HepG2 (cell line): ENCODE data around the gene GIPC1. TPM values are rescaled to one million over a fixed set of nuclear protein-coding genes. Genes with fewer than 3 reads are reported as not detected.

Source experiments
- BCL6 ChIP-seq: IDR thresholded peaks from 2 replicates; pipeline ENCODE4 v1.6.1; 2016; ENCODE audit warnings: missing genetic modification reagents, missing compliant biosample characterization
- CHCHD3 ChIP-seq: sonication (generic); formaldehyde crosslinking; IDR thresholded peaks from 2 replicates; pipeline ENCODE4 v1.8.0; 2022; ENCODE audit warnings: mild to moderate bottlenecking, missing genetic modification reagents, moderate library complexity
- GTF2F1 ChIP-seq: fragments of 150-350 bp; IDR thresholded peaks from 2 replicates; pipeline ENCODE4 v1.6.1; 2014; ENCODE audit warnings: low read length
- KDM3A ChIP-seq: IDR thresholded peaks from 2 replicates; pipeline ENCODE4 v1.6.1; 2018; ENCODE audit warnings: low read depth, missing compliant biosample characterization
- KLF16 ChIP-seq, 2 experiments: sonication (generic) in 1 of 2; formaldehyde crosslinking in 1 of 2; IDR thresholded peaks; 2 replicates each; pipeline versions ENCODE4 v1.6.1 to v1.8.0; 2016 to 2023; ENCODE audit warnings: missing genetic modification reagents in 2 of 2, missing compliant biosample characterization in 1 of 2
- MEIS2 ChIP-seq: sonication (generic); formaldehyde crosslinking; IDR thresholded peaks from 2 replicates; pipeline ENCODE4 v1.9.0; 2021; ENCODE audit warnings: mild to moderate bottlenecking, missing genetic modification reagents
- MTA1 ChIP-seq: sonication (generic); formaldehyde crosslinking; IDR thresholded peaks from 2 replicates; pipeline ENCODE4 v1.4.0; 2020; ENCODE audit warnings: missing genetic modification reagents, mild to moderate bottlenecking, borderline replicate concordance
- NCOA1 ChIP-seq: sonication (generic); formaldehyde crosslinking; IDR thresholded peaks from 2 replicates; pipeline ENCODE4 v1.9.0; 2021; ENCODE audit warnings: missing genetic modification reagents
- RBM39 ChIP-seq: fragments of 200-400 bp; formaldehyde crosslinking; IDR thresholded peaks from one replicate; pipeline ENCODE4 v1.6.1; 2018; ENCODE audit warnings: antibody characterized with exemption, mild to moderate bottlenecking, low read depth, low read length; ENCODE audit not compliant: poor library complexity, severe bottlenecking
- RNF2 ChIP-seq: fragments of 450-650 bp; conservative IDR thresholded peaks from 2 replicates; pipeline ENCODE4 v1.6.1; 2016; ENCODE audit warnings: low read depth
- RXRB ChIP-seq: IDR thresholded peaks from 2 replicates; pipeline ENCODE4 v1.6.1; 2016; ENCODE audit warnings: borderline replicate concordance, missing genetic modification reagents, missing compliant biosample characterization
- SMAD3 ChIP-seq: sonication (generic); formaldehyde crosslinking; IDR thresholded peaks from 2 replicates; pipeline ENCODE4 v1.4.0; 2020; ENCODE audit warnings: missing genetic modification reagents
- SOX13 ChIP-seq, 3 experiments: fragments of 450-650 bp in 1 of 3; sonication (generic) in 1 of 3; formaldehyde crosslinking in 1 of 3; IDR thresholded peaks in 2 of 3; conservative IDR thresholded peaks in 1 of 3; 2 replicates each; pipeline versions ENCODE4 v1.5.0 to v1.6.1; 2016 to 2020; ENCODE audit warnings: antibody characterized with exemption in 1 of 3, mild to moderate bottlenecking in 1 of 3, missing compliant biosample characterization in 1 of 3, missing genetic modification reagents in 1 of 3, moderate library complexity in 1 of 3
- TEAD3 ChIP-seq: optimal IDR thresholded peaks from 2 replicates; pipeline ENCODE3; 2016; ENCODE audit warnings: borderline replicate concordance
- ZNF121 ChIP-seq: sonication (generic); formaldehyde crosslinking; IDR thresholded peaks from 2 replicates; pipeline ENCODE4 v1.5.0; 2020; ENCODE audit warnings: mild to moderate bottlenecking, missing genetic modification reagents
- ZNF143 ChIP-seq: sonication (generic); formaldehyde crosslinking; IDR thresholded peaks from 2 replicates; pipeline ENCODE4 v1.4.0; 2020; ENCODE audit warnings: missing genetic modification reagents
- ZNF776 ChIP-seq: sonication (generic); formaldehyde crosslinking; IDR thresholded peaks from 2 replicates; pipeline ENCODE4 v1.4.0; 2020; ENCODE audit warnings: mild to moderate bottlenecking, missing genetic modification reagents
- ZNF788 ChIP-seq: sonication (generic); formaldehyde crosslinking; IDR thresholded peaks from 2 replicates; pipeline ENCODE4 v1.5.0; 2020; ENCODE audit warnings: mild to moderate bottlenecking, missing genetic modification reagents, borderline replicate concordance
- polyA plus RNA-seq, 8 experiments: library from polyadenylated mRNA; depleted of rRNA in 3 of 8; stranded (reverse) in 7 of 8; unstranded in 1 of 8; fragments of >200 nt; fragmentation: Illumina TruSeq in 4 of 8; extraction: Trizol in 4 of 8; gene quantifications; 2 replicates each; pipeline versions ENCODE4 v1.2.1 to v1.2.3, GENCODE V29; 2011 to 2016; ENCODE audit warnings: low read depth in 4 of 8, missing spikeins in 1 of 8, mixed read lengths in 1 of 8; ENCODE audit not compliant: insufficient read depth in 1 of 8
- total RNA-seq, 5 experiments: library from RNA; depleted of rRNA; stranded (reverse); fragments of >200 nt; fragmentation: Illumina TruSeq; extraction: Trizol; gene quantifications; 2 replicates each; pipeline ENCODE4 v1.2.3, GENCODE V29; 2016; ENCODE audit warnings: low read depth in 1 of 5
- TF ChIP-seq, protein P1 (sequence below): sonication (generic); formaldehyde crosslinking; IDR thresholded peaks from 2 replicates; pipeline ENCODE4 v1.5.1; 2020; ENCODE audit warnings: missing genetic modification reagents, mild to moderate bottlenecking, borderline replicate concordance
- TF ChIP-seq, protein P2 (sequence below): sonication (generic); formaldehyde crosslinking; conservative IDR thresholded peaks from 2 replicates; pipeline ENCODE4 v1.5.0; 2020; ENCODE audit warnings: missing genetic modification reagents
- TF ChIP-seq, protein P3 (sequence below): sonication (generic); formaldehyde crosslinking; IDR thresholded peaks from 2 replicates; pipeline ENCODE4 v1.8.0; 2022; ENCODE audit warnings: mild to moderate bottlenecking, missing genetic modification reagents; ENCODE audit not compliant: insufficient replicate concordance
- TF ChIP-seq, protein P4 (sequence below): sonication (generic); formaldehyde crosslinking; IDR thresholded peaks from 2 replicates; pipeline ENCODE4 v1.4.0; 2020; ENCODE audit warnings: mild to moderate bottlenecking, missing genetic modification reagents
- TF ChIP-seq, protein P5 (sequence below): sonication (generic); formaldehyde crosslinking; IDR thresholded peaks from 2 replicates; pipeline ENCODE4 v1.5.1; 2020; ENCODE audit warnings: missing genetic modification reagents, mild to moderate bottlenecking, borderline replicate concordance

The GIPC1 gene
- total and polyA plus RNA-seq, 2 of the 13 experiments (the other 11 are each of a cell fraction or from before 2014, with no cell fraction given): 27.1 to 48.1 TPM

DNA sequence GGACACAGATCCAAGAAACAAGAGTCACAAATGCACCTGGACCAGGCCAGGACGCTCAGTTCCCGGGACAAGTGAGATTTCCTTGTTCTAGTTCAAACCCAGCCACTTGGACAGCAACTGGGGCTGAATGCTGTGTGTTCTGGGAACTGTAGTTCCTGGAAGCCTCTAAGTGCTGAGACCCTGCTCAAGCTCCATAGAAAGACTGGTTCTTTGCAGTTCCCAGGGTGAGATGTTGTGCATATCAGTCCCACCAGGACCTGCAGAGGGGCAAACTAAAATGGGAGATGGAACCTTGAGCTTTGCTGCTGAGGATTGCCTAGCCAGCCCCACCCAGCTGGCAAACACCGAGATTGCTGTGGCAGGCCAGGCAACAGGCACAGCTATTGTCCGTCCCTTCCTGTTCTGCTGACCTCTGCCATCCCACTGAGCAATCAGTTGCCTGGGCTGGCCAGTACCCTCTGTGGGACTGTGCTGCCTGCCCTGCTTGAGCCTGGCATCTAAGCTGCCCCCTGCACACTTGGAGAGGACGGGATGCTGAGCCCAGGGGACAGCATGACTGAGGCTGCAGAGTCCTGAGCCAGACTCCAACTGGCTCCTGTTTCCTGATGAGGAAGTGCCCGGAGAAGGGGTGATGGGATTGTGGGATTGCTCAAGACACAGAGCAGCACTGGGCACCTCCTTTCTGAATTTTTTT lies 1.4 kb upstream of the GIPC1 start (continued):
- peak; percentile 25 for TF ChIP-seq TEAD3 (CRISPR knock-in tag)
- TF ChIP-seq, protein P1, sequence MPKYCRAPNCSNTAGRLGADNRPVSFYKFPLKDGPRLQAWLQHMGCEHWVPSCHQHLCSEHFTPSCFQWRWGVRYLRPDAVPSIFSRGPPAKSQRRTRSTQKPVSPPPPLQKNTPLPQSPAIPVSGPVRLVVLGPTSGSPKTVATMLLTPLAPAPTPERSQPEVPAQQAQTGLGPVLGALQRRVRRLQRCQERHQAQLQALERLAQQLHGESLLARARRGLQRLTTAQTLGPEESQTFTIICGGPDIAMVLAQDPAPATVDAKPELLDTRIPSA (CRISPR knock-in tag): no peak
- TF ChIP-seq MTA1: peak; percentile 30; the same call in 1 of the 2 replicates
- peak; percentile 37; the same call in 1 of the 2 replicates for TF ChIP-seq ZNF788 (CRISPR knock-in tag)
- TF ChIP-seq, protein P2, sequence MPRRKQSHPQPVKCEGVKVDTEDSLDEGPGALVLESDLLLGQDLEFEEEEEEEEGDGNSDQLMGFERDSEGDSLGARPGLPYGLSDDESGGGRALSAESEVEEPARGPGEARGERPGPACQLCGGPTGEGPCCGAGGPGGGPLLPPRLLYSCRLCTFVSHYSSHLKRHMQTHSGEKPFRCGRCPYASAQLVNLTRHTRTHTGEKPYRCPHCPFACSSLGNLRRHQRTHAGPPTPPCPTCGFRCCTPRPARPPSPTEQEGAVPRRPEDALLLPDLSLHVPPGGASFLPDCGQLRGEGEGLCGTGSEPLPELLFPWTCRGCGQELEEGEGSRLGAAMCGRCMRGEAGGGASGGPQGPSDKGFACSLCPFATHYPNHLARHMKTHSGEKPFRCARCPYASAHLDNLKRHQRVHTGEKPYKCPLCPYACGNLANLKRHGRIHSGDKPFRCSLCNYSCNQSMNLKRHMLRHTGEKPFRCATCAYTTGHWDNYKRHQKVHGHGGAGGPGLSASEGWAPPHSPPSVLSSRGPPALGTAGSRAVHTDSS (CRISPR knock-in tag): no peak
- TF ChIP-seq, protein P3, sequence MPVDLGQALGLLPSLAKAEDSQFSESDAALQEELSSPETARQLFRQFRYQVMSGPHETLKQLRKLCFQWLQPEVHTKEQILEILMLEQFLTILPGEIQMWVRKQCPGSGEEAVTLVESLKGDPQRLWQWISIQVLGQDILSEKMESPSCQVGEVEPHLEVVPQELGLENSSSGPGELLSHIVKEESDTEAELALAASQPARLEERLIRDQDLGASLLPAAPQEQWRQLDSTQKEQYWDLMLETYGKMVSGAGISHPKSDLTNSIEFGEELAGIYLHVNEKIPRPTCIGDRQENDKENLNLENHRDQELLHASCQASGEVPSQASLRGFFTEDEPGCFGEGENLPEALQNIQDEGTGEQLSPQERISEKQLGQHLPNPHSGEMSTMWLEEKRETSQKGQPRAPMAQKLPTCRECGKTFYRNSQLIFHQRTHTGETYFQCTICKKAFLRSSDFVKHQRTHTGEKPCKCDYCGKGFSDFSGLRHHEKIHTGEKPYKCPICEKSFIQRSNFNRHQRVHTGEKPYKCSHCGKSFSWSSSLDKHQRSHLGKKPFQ (CRISPR knock-in tag): no peak
- TF ChIP-seq, protein P4, sequence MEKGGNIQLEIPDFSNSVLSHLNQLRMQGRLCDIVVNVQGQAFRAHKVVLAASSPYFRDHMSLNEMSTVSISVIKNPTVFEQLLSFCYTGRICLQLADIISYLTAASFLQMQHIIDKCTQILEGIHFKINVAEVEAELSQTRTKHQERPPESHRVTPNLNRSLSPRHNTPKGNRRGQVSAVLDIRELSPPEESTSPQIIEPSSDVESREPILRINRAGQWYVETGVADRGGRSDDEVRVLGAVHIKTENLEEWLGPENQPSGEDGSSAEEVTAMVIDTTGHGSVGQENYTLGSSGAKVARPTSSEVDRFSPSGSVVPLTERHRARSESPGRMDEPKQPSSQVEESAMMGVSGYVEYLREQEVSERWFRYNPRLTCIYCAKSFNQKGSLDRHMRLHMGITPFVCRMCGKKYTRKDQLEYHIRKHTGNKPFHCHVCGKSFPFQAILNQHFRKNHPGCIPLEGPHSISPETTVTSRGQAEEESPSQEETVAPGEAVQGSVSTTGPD: 0 out of 2 replicates have a peak, but pooled peaks have one; percentile 41
- 0 out of 4 replicates have a peak, but pooled peaks of 1 of the 2 experiments have one; percentile 30 for TF ChIP-seq KLF16 (CRISPR knock-in tag; IDR thresholded peaks at IDR 0.05)
- TF ChIP-seq RBM39: peak; percentile 34
- no peak for TF ChIP-seq SMAD3
- TF ChIP-seq MEIS2: no peak
- TF ChIP-seq, protein P5, sequence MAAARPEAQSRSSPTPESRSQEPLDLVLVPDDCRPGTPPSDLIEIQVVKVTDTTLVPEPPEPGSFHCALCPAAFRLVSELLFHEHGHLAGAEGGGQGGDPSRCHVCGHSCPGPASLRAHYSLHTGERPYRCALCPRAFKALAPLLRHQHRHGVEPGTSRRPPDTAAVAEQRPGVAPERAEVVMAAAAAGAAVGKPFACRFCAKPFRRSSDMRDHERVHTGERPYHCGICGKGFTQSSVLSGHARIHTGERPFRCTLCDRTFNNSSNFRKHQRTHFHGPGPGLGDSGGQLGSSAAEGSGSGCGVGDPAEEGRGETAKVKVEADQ (CRISPR knock-in tag): no peak
- TF ChIP-seq CHCHD3: no peak
- peak; percentile 23; the same call in 1 of the 2 replicates for TF ChIP-seq RXRB (CRISPR knock-in tag)
- TF ChIP-seq BCL6 (CRISPR knock-in tag): 0 out of 2 replicates have a peak, but pooled peaks have one; percentile 18
- no peak for TF ChIP-seq NCOA1 (CRISPR knock-in tag)
- TF ChIP-seq ZNF143: peak; percentile 81
- no peak for TF ChIP-seq GTF2F1
- TF ChIP-seq ZNF121 (CRISPR knock-in tag): peak; percentile 23; the same call in 1 of the 2 replicates
- TF ChIP-seq KDM3A: no peak
- no peak for TF ChIP-seq SOX13 (IDR thresholded peaks at IDR 0.05)
- TF ChIP-seq SOX13 (CRISPR knock-in tag; conservative IDR thresholded peaks at IDR 0.05 in 1 of 2, IDR thresholded peaks at IDR 0.05 in 1 of 2): peak in 1 of 2 experiments; percentile 57; a peak in 2 of 4 replicates
- no peak for TF ChIP-seq RNF2
- 0 out of 2 replicates have a peak, but pooled peaks have one; percentile 1 for TF ChIP-seq ZNF776 (CRISPR knock-in tag)
